ENCODE results near the gene ZBTB21.

DNA sequence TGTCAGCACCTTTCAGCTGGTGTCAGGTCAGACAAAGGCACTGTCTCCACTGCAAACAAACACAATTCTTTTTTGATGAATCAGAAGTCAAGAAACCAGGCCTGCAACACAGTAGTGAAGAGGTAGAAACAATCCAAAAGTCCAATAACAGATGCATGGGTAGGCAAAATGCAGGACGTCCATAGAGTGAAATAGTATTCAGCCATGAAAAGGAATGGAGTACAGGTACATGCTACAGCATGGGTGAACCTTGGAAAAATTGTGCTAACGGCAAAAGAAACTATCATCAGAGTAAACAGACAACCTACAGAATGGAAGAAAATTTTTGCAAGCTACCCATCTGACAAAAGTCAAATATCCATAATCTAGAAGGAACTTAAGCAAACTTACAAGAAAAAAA, 26.2 kb upstream of the ZBTB21 start:
- no peak for TF ChIP-seq EP300 (IDR thresholded peaks at IDR 0.05)
- TF ChIP-seq, protein P1, sequence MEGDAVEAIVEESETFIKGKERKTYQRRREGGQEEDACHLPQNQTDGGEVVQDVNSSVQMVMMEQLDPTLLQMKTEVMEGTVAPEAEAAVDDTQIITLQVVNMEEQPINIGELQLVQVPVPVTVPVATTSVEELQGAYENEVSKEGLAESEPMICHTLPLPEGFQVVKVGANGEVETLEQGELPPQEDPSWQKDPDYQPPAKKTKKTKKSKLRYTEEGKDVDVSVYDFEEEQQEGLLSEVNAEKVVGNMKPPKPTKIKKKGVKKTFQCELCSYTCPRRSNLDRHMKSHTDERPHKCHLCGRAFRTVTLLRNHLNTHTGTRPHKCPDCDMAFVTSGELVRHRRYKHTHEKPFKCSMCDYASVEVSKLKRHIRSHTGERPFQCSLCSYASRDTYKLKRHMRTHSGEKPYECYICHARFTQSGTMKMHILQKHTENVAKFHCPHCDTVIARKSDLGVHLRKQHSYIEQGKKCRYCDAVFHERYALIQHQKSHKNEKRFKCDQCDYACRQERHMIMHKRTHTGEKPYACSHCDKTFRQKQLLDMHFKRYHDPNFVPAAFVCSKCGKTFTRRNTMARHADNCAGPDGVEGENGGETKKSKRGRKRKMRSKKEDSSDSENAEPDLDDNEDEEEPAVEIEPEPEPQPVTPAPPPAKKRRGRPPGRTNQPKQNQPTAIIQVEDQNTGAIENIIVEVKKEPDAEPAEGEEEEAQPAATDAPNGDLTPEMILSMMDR (IDR thresholded peaks at IDR 0.05): no peak

All from stomach (tissue), 4 donors.